Psoas muscle (tissue), 8 donors: Measurements from ENCODE around the gene CAMK2B. TPM values are rescaled to one million over a fixed set of nuclear protein-coding genes. Genes with fewer than 3 reads are reported as not detected.

Experiments used
- ATAC-seq, 4 donors: fragments of 200-7000 bp; cut with Tn5 transposase; one replicate each; pipeline ENCODE4 v1.9.1; 2020; ENCODE audit warnings: moderate library complexity in 3 of 4, mild to moderate bottlenecking in 2 of 4
- DNase-seq, 2 donors: peaks; one replicate each; pipeline ENCODE4 v3.0.0-alpha.2; 2020
- H3K27ac ChIP-seq: fragments of 200-600 bp; one replicate; pipeline ENCODE4 v1.8.0; 2022
- H3K27me3 ChIP-seq, 3 donors: fragments of 200-600 bp in 1 of 3; one replicate each; pipeline versions ENCODE4 v1.6.1 to v1.8.0; 2013 to 2022; ENCODE audit warnings: low read length in 2 of 3, mild to moderate bottlenecking in 2 of 3, moderate library complexity in 1 of 3; ENCODE audit not compliant: insufficient read depth in 3 of 3
- H3K36me3 ChIP-seq, 2 donors: fragments of 200-600 bp in 1 of 2; one replicate each; pipeline versions ENCODE4 v1.6.1 to v1.8.0; 2013 to 2022; ENCODE audit warnings: low read depth in 1 of 2, mild to moderate bottlenecking in 1 of 2, moderate library complexity in 1 of 2; ENCODE audit not compliant: insufficient read depth in 1 of 2
- H3K4me1 ChIP-seq: fragments of 200-600 bp; one replicate; pipeline ENCODE4 v1.8.0; 2022
- H3K4me3 ChIP-seq: fragments of 200-600 bp; one replicate; pipeline ENCODE4 v1.8.0; 2022; ENCODE audit warnings: mild to moderate bottlenecking
- H3K9me3 ChIP-seq: fragments of 200-600 bp; one replicate; pipeline ENCODE4 v1.8.0; 2022
- CTCF ChIP-seq: fragments of 200-600 bp; IDR thresholded peaks from one replicate; pipeline ENCODE4 v1.8.0; 2022; ENCODE audit warnings: antibody characterized with exemption
- WGBS, 3 donors: extraction: QIAGEN DNeasy Blood & Tissue Kit; methylation state at CpG; one replicate each; pipeline versions ENCODE4 v1.1.6 to v1.1.7; 2013; 5-methylcytosine and 5-hydroxymethylcytosine counted together
- intact Hi-C, 2 donors: fragments of 100-400 bp; cut with DNase I; formaldehyde crosslinking; loops; one replicate each; pipeline versions ENCODE4 v1.11.0 to v1.14.2; 2022
- polyA plus RNA-seq, 3 donors: library from polyadenylated mRNA; stranded (reverse); fragments of 200-250 nt; gene quantifications; one replicate each; pipeline ENCODE4 v1.2.3, GENCODE V29; 2013
- total RNA-seq, 4 donors: library from RNA; stranded (reverse); fragmentation: NEBNext Ultra II Directional in 2 of 4; extraction: Animal tissue kit (Norgen Biotek cat#: 25700) in 2 of 4; gene quantifications; one replicate each; pipeline versions ENCODE4 v1.2.1 to v1.2.4, GENCODE V29; 2021 to 2023
- donor health status: healthy with polysubstance abuse.
- donor health status: DM: no; HTN: no; CAD: no; lungs with moderate emphysema.
- donor health status: Bipolar disorder and iron deficiency.
- donor health status: healthy.
- donor health status: DM: yes; HTN: yes; CAD: no.
- donor health status: DM: no; HTN: no; CAD: no.
- donor health status: DM: no; HTN: no; CAD: no.
- donor health status: DM: yes; HTN: yes; CAD: no.

The CAMK2B gene
- total and polyA plus RNA-seq, 7 donors: 14.5 to 81.4 (median 50.0) TPM

GRCh38 chr7:44194562-44195145, 130.7 kb downstream of the CAMK2B start:
- ATAC-seq (no peak), DNase-seq (no peak)
- no peaks in the 10 kb centered on the region for H3K9me3 ChIP-seq
- H3K27me3 ChIP-seq: peaks cover 0 to 2% (median 0%) of the 10 kb centered on the region in 3 donors
- H3K36me3 ChIP-seq: no peaks in the 10 kb centered on the region
- H3K4me1 ChIP-seq: no peaks in the 10 kb centered on the region
- H3K4me3 ChIP-seq: no peak overlapping the region
- no peak for TF ChIP-seq CTCF
- intact Hi-C loops: loop anchor here in 1 of 2 donors (5.0 to 10.0 kb wide), 2 partner anchors 57 to 170 kb away; no protein-coding TSS in a partner anchor
- H3K27ac ChIP-seq: no peak overlapping the region
- 87 to 92% (median 91%) methylated on average over 3 of the region's 3 CpGs for WGBS, 3 donors

DNA sequence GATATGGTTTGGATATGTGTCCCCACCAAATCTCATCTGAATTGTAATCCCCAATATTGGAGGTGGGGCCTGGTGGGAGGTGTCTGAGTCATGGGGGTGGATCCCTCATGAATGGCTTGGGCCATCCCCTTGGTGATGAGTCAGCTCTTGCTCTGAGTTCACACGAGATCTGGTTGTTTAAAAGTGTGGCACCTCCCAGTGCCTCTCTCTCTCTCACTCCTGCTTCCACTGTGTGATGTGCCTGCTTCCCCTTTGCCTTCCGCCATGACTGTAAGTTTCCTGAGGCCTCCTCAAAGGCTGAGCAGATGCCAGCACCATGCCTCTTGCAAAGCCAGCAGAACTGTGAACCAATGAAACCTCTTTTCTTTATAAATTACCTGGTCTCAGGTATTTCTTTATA, 131.3 kb downstream of the CAMK2B start:
- Histone ChIP-seq H3K4me3 (no peak overlapping the region), H3K4me1 (no peaks in the 10 kb centered on the region), H3K36me3 (no peaks in the 10 kb centered on the region), H3K9me3 (no peaks in the 10 kb centered on the region), H3K27me3 (peaks cover 0 to 2% (median 0%) of the 10 kb centered on the region in 3 donors), H3K27ac (no peak overlapping the region)
- DNase-seq (no peak), ATAC-seq (no peak)
- intact Hi-C loops: loop anchor here in 1 of 2 donors (5.0 to 10.0 kb wide), 2 partner anchors 57 to 169 kb away; no protein-coding TSS in a partner anchor
- TF ChIP-seq CTCF: no peak
- 54 to 71% (median 62%) methylated on average over 2 of the region's 2 CpGs for WGBS, 3 donors

GRCh38 chr7:44193011-44193802, 132.2 kb downstream of the CAMK2B start:
- Histone ChIP-seq H3K9me3 (no peaks in the 10 kb centered on the region), H3K36me3 (no peaks in the 10 kb centered on the region), H3K4me3 (no peak overlapping the region), H3K27me3 (peaks cover 0 to 2% (median 0%) of the 10 kb centered on the region in 3 donors), H3K4me1 (no peaks in the 10 kb centered on the region), H3K27ac (no peak overlapping the region)
- intact Hi-C loops: loop anchor here in 1 of 2 donors (5.0 to 10.0 kb wide), 2 partner anchors 56 to 168 kb away; no protein-coding TSS in a partner anchor
- no peak for TF ChIP-seq CTCF
- DNase-seq (no peak), ATAC-seq (no peak)
- WGBS, 3 donors: 92 to 93% (median 92%) methylated on average over 7 of the region's 7 CpGs

DNA sequence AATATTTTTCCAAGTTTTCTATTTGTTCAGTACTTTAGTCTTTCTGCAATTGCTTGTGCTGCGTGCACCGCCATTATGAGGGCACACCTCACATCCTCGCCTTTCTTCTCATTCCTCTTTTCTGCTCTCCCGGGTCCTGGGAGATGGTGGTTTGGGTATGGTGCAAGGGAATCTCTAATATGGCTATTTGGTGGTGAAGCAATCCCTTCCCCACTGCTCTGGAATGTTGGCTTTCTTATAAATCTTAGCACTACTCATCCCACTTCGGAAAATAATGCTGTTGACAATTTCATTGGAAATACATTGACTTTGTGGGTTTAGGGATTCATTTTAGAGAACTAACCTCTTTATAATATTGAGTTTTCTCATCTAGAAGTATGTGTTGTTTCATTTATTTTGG, 134.2 kb downstream of the CAMK2B start:
- intact Hi-C loops: loop anchor here in 1 of 2 donors (5.0 to 10.0 kb wide), 2 partner anchors 54 to 166 kb away; no protein-coding TSS in a partner anchor
- no peak overlapping the region for H3K27ac ChIP-seq
- no peaks in the 10 kb centered on the region for H3K36me3 ChIP-seq
- no peak for ATAC-seq
- peaks cover 0 to 2% (median 0%) of the 10 kb centered on the region in 3 donors for H3K27me3 ChIP-seq
- no peaks in the 10 kb centered on the region for H3K9me3 ChIP-seq
- no peak overlapping the region for H3K4me3 ChIP-seq
- WGBS, 3 donors: 81 to 86% (median 85%) methylated on average over 5 of the region's 5 CpGs
- TF ChIP-seq CTCF: no peak
- DNase-seq: no peak
- no peaks in the 10 kb centered on the region for H3K4me1 ChIP-seq
